CD4-positive, alpha-beta memory T cell (primary cell): ENCODE results near the gene HSPBP1. TPM values are rescaled to one million over a fixed set of nuclear protein-coding genes. Genes with fewer than 3 reads are reported as not detected.

ENCODE experiments used
- CTCF ChIA-PET: fragments of 350-600 bp; sonication (Branson Sonifier 250); formaldehyde crosslinking; loops from one replicate; lab custom pipeline; 2021; ENCODE audit warnings: inconsistent platforms; ENCODE audit not compliant: partially characterized antibody; lab: Charles Lee
- POLR2A ChIA-PET: fragments of 350-600 bp; sonication (Branson Sonifier 250); formaldehyde crosslinking; loops from one replicate; lab custom pipeline; 2021; ENCODE audit not compliant: partially characterized antibody; lab: Charles Lee
- DNase-seq, 5 donors: peaks; one replicate each; pipeline versions ENCODE4 v3.0.0 to v3.0.0-alpha.2; 2020 to 2022; ENCODE audit warnings: mixed read lengths in 1 of 5
- H3K27ac ChIP-seq: one replicate; pipeline ENCODE4 v1.7.0; 2013; ENCODE audit warnings: low read depth, low read length
- H3K27me3 ChIP-seq: 2 replicates; pipeline ENCODE4 v1.7.0; 2013; ENCODE audit warnings: mild to moderate bottlenecking, low read length, moderate library complexity; ENCODE audit not compliant: insufficient read depth
- H3K36me3 ChIP-seq: 2 replicates; pipeline ENCODE4 v1.7.0; 2013; ENCODE audit warnings: mild to moderate bottlenecking, low read length, moderate library complexity; ENCODE audit not compliant: insufficient read depth
- H3K4me1 ChIP-seq: 2 replicates; pipeline ENCODE4 v1.7.0; 2013; ENCODE audit warnings: mild to moderate bottlenecking, low read length, moderate library complexity; ENCODE audit not compliant: insufficient read depth
- H3K4me3 ChIP-seq, 2 donors: one replicate each; pipeline ENCODE4 v1.7.0; 2013; ENCODE audit warnings: low read length in 2 of 2, mild to moderate bottlenecking in 1 of 2
- H3K9me3 ChIP-seq, 2 donors: one replicate each; pipeline ENCODE4 v1.7.0; 2013; ENCODE audit warnings: low read length in 2 of 2, control low read depth in 1 of 2; ENCODE audit not compliant: control insufficient read depth in 1 of 2
- H3K27ac Mint-ChIP-seq, 7 donors: one replicate each; pipeline ENCODE4 v1.8.0; 2020 to 2021; ENCODE audit warnings: mixed read lengths in 7 of 7, mild to moderate bottlenecking in 6 of 7, inconsistent platforms in 3 of 7, moderate library complexity in 3 of 7
- H3K27me3 Mint-ChIP-seq, 2 donors: one replicate each; pipeline ENCODE4 v1.8.0; 2020 to 2021; ENCODE audit warnings: mixed read lengths in 2 of 2
- H3K36me3 Mint-ChIP-seq, 2 donors: one replicate each; pipeline ENCODE4 v1.8.0; 2020 to 2021; ENCODE audit warnings: mixed read lengths in 2 of 2, inconsistent platforms in 1 of 2, mild to moderate bottlenecking in 1 of 2
- H3K4me1 Mint-ChIP-seq, 4 donors: one replicate each; pipeline ENCODE4 v1.8.0; 2020 to 2021; ENCODE audit warnings: mixed read lengths in 4 of 4, mild to moderate bottlenecking in 1 of 4
- H3K4me3 Mint-ChIP-seq, 8 donors: one replicate each; pipeline ENCODE4 v1.8.0; 2020 to 2021; ENCODE audit warnings: mixed read lengths in 8 of 8, mild to moderate bottlenecking in 7 of 8, moderate library complexity in 6 of 8, inconsistent platforms in 3 of 8
- H3K9me3 Mint-ChIP-seq, 8 donors: one replicate each; pipeline ENCODE4 v1.8.0; 2020 to 2021; ENCODE audit warnings: mixed read lengths in 8 of 8, mild to moderate bottlenecking in 5 of 8, inconsistent platforms in 3 of 8, moderate library complexity in 1 of 8
- intact Hi-C: fragments of 100-400 bp; cut with micrococcal nuclease; formaldehyde crosslinking; loops from one replicate; pipeline ENCODE4 v1.15.1; 2023
- microRNA-seq: library from miRNA; unstranded; fragments of <30 nt; microRNA quantifications from one replicate; pipeline ENCODE4 v1.2.0, GENCODE V29; 2021; ENCODE audit warnings: borderline replicate concordance, borderline number of aligned reads, borderline microRNAs expressed, mixed read lengths
- polyA plus RNA-seq, 2 donors: library from polyadenylated mRNA; unstranded; fragments of 300-500 nt; fragmentation: Illumina TruSeq; gene quantifications; one replicate each; pipeline ENCODE4 v1.2.3, GENCODE V29; 2021
- total RNA-seq, 2 experiments: library from RNA; stranded (reverse); gene quantifications; one replicate each; pipeline ENCODE4 v1.2.3, GENCODE V29; 2021

HSPBP1 gene
- total and polyA plus RNA-seq, 4 experiments from 2014 or later: 17.9 to 38.7 (median 27.1) TPM

DNA sequence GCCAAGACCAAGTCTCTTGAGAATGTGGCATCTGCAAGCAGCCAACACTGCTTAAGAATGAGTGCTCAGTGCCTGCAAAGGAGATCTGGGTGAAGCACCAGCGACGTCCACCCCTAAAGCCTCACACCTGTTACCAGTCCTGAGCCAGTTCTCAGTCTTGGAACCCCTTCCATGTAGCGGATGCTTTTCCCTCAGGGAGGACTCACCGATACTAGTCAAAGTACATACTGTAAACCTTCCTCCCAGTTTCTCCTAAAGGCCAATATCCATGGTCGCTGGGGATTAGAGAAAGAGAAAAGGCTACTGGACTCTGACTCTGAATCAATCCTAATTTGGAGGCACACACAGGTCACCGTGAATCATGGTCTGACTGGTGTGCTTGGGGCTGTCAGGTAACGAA is 66.4 kb downstream of the HSPBP1 start:
- H3K27me3 ChIP-seq: no peaks in the 10 kb centered on the region
- POLR2A ChIA-PET: no interaction called here

DNA sequence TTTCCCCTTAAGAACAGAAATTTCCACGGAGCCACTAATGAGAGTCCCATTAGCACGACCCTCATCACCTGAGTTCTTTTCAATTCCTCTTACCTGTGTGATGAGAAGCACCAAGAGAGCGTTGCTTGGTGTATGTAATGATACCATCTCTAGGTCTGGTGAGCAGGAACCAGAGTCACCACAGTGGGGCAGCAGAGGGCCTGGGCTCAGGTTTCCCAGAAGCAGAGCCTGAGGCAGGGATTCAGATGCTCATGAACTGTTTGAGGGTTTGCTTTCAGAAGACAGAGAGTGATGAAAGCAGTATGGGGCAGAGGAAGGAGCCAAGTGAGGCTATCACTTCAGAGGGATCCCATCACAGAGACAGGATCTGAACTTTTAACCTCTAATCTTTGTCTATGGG is 67.5 kb downstream of the HSPBP1 start:
- CTCF ChIA-PET: no interaction called here

More for the DNA sequence above, 66.4 kb downstream of the HSPBP1 start:
- peaks cover 21 to 32% of the 10 kb centered on the region in 2 donors for H3K27me3 Mint-ChIP-seq
- no peak overlapping the region for H3K27ac Mint-ChIP-seq
- Histone ChIP-seq H3K9me3 (no peaks in the 10 kb centered on the region), H3K27ac (no peak overlapping the region), H3K36me3 (no peaks in the 10 kb centered on the region), H3K4me1 (peaks cover 11% of the 10 kb centered on the region), H3K4me3 (no peak overlapping the region)
- CTCF ChIA-PET: no interaction called here
- peaks cover 0 to 24% (median 20%) of the 10 kb centered on the region in 8 donors for H3K9me3 Mint-ChIP-seq
- peaks cover 3 to 16% (median 6%) of the 10 kb centered on the region in 4 donors for H3K4me1 Mint-ChIP-seq
- H3K36me3 Mint-ChIP-seq: peaks cover 0 to 4% of the 10 kb centered on the region in 2 donors
- intact Hi-C loops: no loop called here
- H3K4me3 Mint-ChIP-seq: no peak overlapping the region
- DNase-seq: no peak

More for the DNA sequence above, 67.5 kb downstream of the HSPBP1 start:
- DNase-seq: peak in 4 of 5 donors; percentile 12 to 21 (median 16)
- intact Hi-C loops: loop anchor here (1.0 kb wide), 2 partner anchors 206 to 291 kb away; no protein-coding TSS in a partner anchor
- Mint-ChIP-seq H3K4me1 (peaks cover 3 to 16% (median 6%) of the 10 kb centered on the region in 4 donors), H3K9me3 (peaks cover 0 to 24% (median 20%) of the 10 kb centered on the region in 8 donors), H3K27ac (no peak overlapping the region), H3K4me3 (no peak overlapping the region), H3K27me3 (peaks cover 21 to 32% of the 10 kb centered on the region in 2 donors), H3K36me3 (peaks cover 0 to 4% of the 10 kb centered on the region in 2 donors)
- Histone ChIP-seq H3K4me3 (no peak overlapping the region), H3K4me1 (peaks cover 11% of the 10 kb centered on the region), H3K36me3 (no peaks in the 10 kb centered on the region), H3K9me3 (no peaks in the 10 kb centered on the region), H3K27ac (no peak overlapping the region), H3K27me3 (no peaks in the 10 kb centered on the region)
- POLR2A ChIA-PET: interaction anchor here (0.8 kb wide), 1 partner anchor 33 kb away, joined by 3 read pairs; no protein-coding TSS in a partner anchor

Small RNA genes within 50 kb of the gene (microRNA-seq; reads per million reads assigned to microRNA genes)
- gene MIR6802 (1.7 reads per million), gene MIR6803 (11.7 reads per million, percentile 42 among the genes with 10 or more reads in this experiment), gene MIR6804 (not detected)

Other genes starting within 250 kb of the HSPBP1 start
- gene GP6, start 241.8 kb downstream of the HSPBP1 start, total RNA-seq: under 1 TPM; 0.33 to 0.52 TPM
- not detected for gene GP6, start 241.8 kb downstream of the HSPBP1 start, polyA plus RNA-seq
- 10 to 100 TPM; 23.9 to 27.4 TPM for gene RDH13, start 217.0 kb downstream of the HSPBP1 start, total RNA-seq
- gene RDH13, start 217.0 kb downstream of the HSPBP1 start, polyA plus RNA-seq: 10 to 100 TPM in 1 of 2 donors, 1 to 10 TPM in 1; 3.3 to 15.6 TPM
- 1 to 10 TPM; 1.6 to 2.2 TPM for gene EPS8L1, start 204.2 kb downstream of the HSPBP1 start, total RNA-seq
- under 1 TPM; 0.45 to 0.49 TPM for gene EPS8L1, start 204.2 kb downstream of the HSPBP1 start, polyA plus RNA-seq
- gene PPP1R12C, start 162.5 kb downstream of the HSPBP1 start, total RNA-seq: 100 to 1,000 TPM; 165 TPM
- 1 to 10 TPM; 1.4 to 9.5 TPM for gene PPP1R12C, start 162.5 kb downstream of the HSPBP1 start, polyA plus RNA-seq
- not detected for gene TNNT1, start 130.9 kb downstream of the HSPBP1 start, total RNA-seq
- not detected for gene TNNT1, start 130.9 kb downstream of the HSPBP1 start, polyA plus RNA-seq
- not detected for gene TNNI3, start 122.4 kb downstream of the HSPBP1 start, total RNA-seq
- gene TNNI3, start 122.4 kb downstream of the HSPBP1 start, polyA plus RNA-seq: not detected
- not detected for gene DNAAF3, start 113.5 kb downstream of the HSPBP1 start, total RNA-seq
- gene DNAAF3, start 113.5 kb downstream of the HSPBP1 start, polyA plus RNA-seq: under 1 TPM in 1 of 2 donors, not detected in 1; 0.93 TPM
- not detected for gene SYT5, start 99.8 kb downstream of the HSPBP1 start, total RNA-seq
- under 1 TPM; 0.29 to 0.59 TPM for gene SYT5, start 99.8 kb downstream of the HSPBP1 start, polyA plus RNA-seq
- not detected for gene PTPRH, start 70.6 kb downstream of the HSPBP1 start, total RNA-seq
- gene PTPRH, start 70.6 kb downstream of the HSPBP1 start, polyA plus RNA-seq: not detected
- 10 to 100 TPM; 19.7 to 22.1 TPM for gene TMEM86B, start 51.3 kb downstream of the HSPBP1 start, total RNA-seq
- 1 to 10 TPM in 1 of 2 donors, not detected in 1; 3.5 TPM for gene TMEM86B, start 51.3 kb downstream of the HSPBP1 start, polyA plus RNA-seq
- 100 to 1,000 TPM; 161 to 162 TPM for gene PPP6R1, start 21.1 kb downstream of the HSPBP1 start, total RNA-seq
- 100 to 1,000 TPM in 1 of 2 donors, 10 to 100 TPM in 1; 22.9 to 107 TPM for gene PPP6R1, start 21.1 kb downstream of the HSPBP1 start, polyA plus RNA-seq
- gene BRSK1, start 3.9 kb upstream of the HSPBP1 start, total RNA-seq: 1 to 10 TPM; 1.4 to 1.7 TPM
- gene BRSK1, start 3.9 kb upstream of the HSPBP1 start, polyA plus RNA-seq: not detected
- 1 to 10 TPM in 1 of 2 experiments, under 1 TPM in 1; 0.87 to 1.3 TPM for gene TMEM150B, start 45.2 kb upstream of the HSPBP1 start, total RNA-seq
- gene TMEM150B, start 45.2 kb upstream of the HSPBP1 start, polyA plus RNA-seq: not detected
- gene KMT5C, start 59.8 kb upstream of the HSPBP1 start, total RNA-seq: 10 to 100 TPM; 23.1 to 23.5 TPM
- 1 to 10 TPM in 1 of 2 donors, under 1 TPM in 1; 0.60 to 1.5 TPM for gene KMT5C, start 59.8 kb upstream of the HSPBP1 start, polyA plus RNA-seq
- under 1 TPM in 1 of 2 experiments, not detected in 1; 0.38 TPM for gene COX6B2, start 74.6 kb upstream of the HSPBP1 start, total RNA-seq
- gene COX6B2, start 74.6 kb upstream of the HSPBP1 start, polyA plus RNA-seq: not detected
- gene GARIN5B, start 83.2 kb upstream of the HSPBP1 start, total RNA-seq: not detected
- gene GARIN5B, start 83.2 kb upstream of the HSPBP1 start, polyA plus RNA-seq: not detected
- gene IL11, start 90.4 kb upstream of the HSPBP1 start, total RNA-seq: under 1 TPM; 0.32 to 0.47 TPM
- not detected for gene IL11, start 90.4 kb upstream of the HSPBP1 start, polyA plus RNA-seq
- not detected for gene TMEM190, start 96.7 kb upstream of the HSPBP1 start, total RNA-seq
- not detected for gene TMEM190, start 96.7 kb upstream of the HSPBP1 start, polyA plus RNA-seq
- 1 to 10 TPM; 9.6 to 9.9 TPM for gene TMEM238, start 104.2 kb upstream of the HSPBP1 start, total RNA-seq
- gene TMEM238, start 104.2 kb upstream of the HSPBP1 start, polyA plus RNA-seq: 1 to 10 TPM in 1 of 2 donors, not detected in 1; 2.4 TPM
- gene RPL28, start 105.8 kb upstream of the HSPBP1 start, total RNA-seq: 1,000 to 10,000 TPM; 3,136 to 3,159 TPM
- 100 to 1,000 TPM; 257 to 784 TPM for gene RPL28, start 105.8 kb upstream of the HSPBP1 start, polyA plus RNA-seq
- 10 to 100 TPM; 18.0 to 21.6 TPM for gene UBE2S, start 127.7 kb upstream of the HSPBP1 start, total RNA-seq
- gene UBE2S, start 127.7 kb upstream of the HSPBP1 start, polyA plus RNA-seq: 10 to 100 TPM; 24.2 to 25.4 TPM
- not detected for gene SHISA7, start 163.2 kb upstream of the HSPBP1 start, total RNA-seq
- gene SHISA7, start 163.2 kb upstream of the HSPBP1 start, polyA plus RNA-seq: not detected
- gene ISOC2, start 181.5 kb upstream of the HSPBP1 start, total RNA-seq: 10 to 100 TPM in 1 of 2 experiments, 1 to 10 TPM in 1; 9.9 to 13.7 TPM
- 10 to 100 TPM; 24.7 to 29.4 TPM for gene ISOC2, start 181.5 kb upstream of the HSPBP1 start, polyA plus RNA-seq
- gene C19orf85, start 184.6 kb upstream of the HSPBP1 start, total RNA-seq: not detected
- gene C19orf85, start 184.6 kb upstream of the HSPBP1 start, polyA plus RNA-seq: not detected
- gene ZNF628, start 196.5 kb upstream of the HSPBP1 start, total RNA-seq: 1 to 10 TPM; 8.1 to 9.1 TPM
- gene ZNF628, start 196.5 kb upstream of the HSPBP1 start, polyA plus RNA-seq: under 1 TPM in 1 of 2 donors, not detected in 1; 0.47 TPM
- gene NAT14, start 205.1 kb upstream of the HSPBP1 start, total RNA-seq: 1 to 10 TPM; 2.7 to 3.1 TPM
- 1 to 10 TPM; 2.6 to 3.2 TPM for gene NAT14, start 205.1 kb upstream of the HSPBP1 start, polyA plus RNA-seq
- gene SSC5D, start 208.3 kb upstream of the HSPBP1 start, total RNA-seq: under 1 TPM; 0.20 to 0.36 TPM
- gene SSC5D, start 208.3 kb upstream of the HSPBP1 start, polyA plus RNA-seq: not detected